Left colon (tissue), 2 donors: ENCODE results near the gene C2CD4C. TPM values are rescaled to one million over a fixed set of nuclear protein-coding genes. Genes with fewer than 3 reads are reported as not detected.
A peak's percentile ranks its signal among the peaks of the same experiment; 100 is the strongest.
"Not testable (repeated sequence)": the region's sequence is repeated elsewhere in the genome, so short reads cannot be mapped to it uniquely, and the experiment has no call there.

ENCODE experiments used
- ATAC-seq: fragments of 200-7000 bp; cut with Tn5 transposase; one replicate; pipeline ENCODE4 v1.9.1; 2020; ENCODE audit warnings: mild to moderate bottlenecking, moderate library complexity
- DNase-seq, 2 donors: peaks; one replicate each; pipeline ENCODE4 v3.0.0-alpha.2; 2020
- intact Hi-C, 2 donors: fragments of 100-400 bp; cut with DNase I in 1 of 2; cut with micrococcal nuclease in 1 of 2; formaldehyde crosslinking; loops; one replicate each; pipeline versions ENCODE4 v1.11.2 to v1.14.0; 2022; cut with DNase I, micrococcal nuclease
- long read RNA-seq: library from polyadenylated mRNA; unstranded; transcript quantifications from one replicate; pipeline ENCODE4 v2.0.0, GENCODE V29; 2021
- total RNA-seq, 2 donors: library from RNA; stranded (reverse); fragmentation: NEBNext Ultra II Directional; extraction: Animal tissue kit (Norgen Biotek cat#: 25700); gene quantifications; one replicate each; pipeline ENCODE4 v1.2.1, GENCODE V29; 2021
- donor health status: DM: no; HTN: no; CAD: no.
- donor health status: DM: yes; HTN: yes; CAD: no.

The C2CD4C gene
- under 1 TPM; 0.59 to 0.85 TPM for total RNA-seq
- long read RNA-seq, partial matches to known transcripts = 0 of 3 reads
- long read RNA-seq, other reads (novel, unspliced or antisense) = 3 of 3 reads

GRCh38 chr19:408902-409515 lies at the start of gene C2CD4C:
C2CD4C (minus strand) TSS chr19:409147; CDS start chr19:408361, 786 bp downstream.
- peak in 1 of 2 donors; percentile 20 for DNase-seq
- intact Hi-C loops = loop anchor here in 1 of 2 donors (10.0 kb wide), 1 partner anchor 76 kb away; no protein-coding TSS in a partner anchor
- peak; percentile 44 for ATAC-seq

GRCh38 chr19:458091-459042 lies 49.4 kb upstream of the C2CD4C start:
- DNase-seq (no peak), ATAC-seq (no peak)
- intact Hi-C loops = no loop called here

GRCh38 chr19:457636-458035 lies 48.7 kb upstream of the C2CD4C start:
- DNase-seq = no peak
- intact Hi-C loops = no loop called here

GRCh38 chr19:456547-457110 lies 47.7 kb upstream of the C2CD4C start:
- ATAC-seq (no peak), DNase-seq (no peak)
- intact Hi-C loops = no loop called here

More at GRCh38 chr19:457636-458035, 48.7 kb upstream of the C2CD4C start:
- no peak for ATAC-seq

GRCh38 chr19:455851-456546 lies 47.1 kb upstream of the C2CD4C start:
- DNase-seq = no peak
- intact Hi-C loops = no loop called here

GRCh38 chr19:455031-455705 lies 46.2 kb upstream of the C2CD4C start:
- DNase-seq = no peak
- intact Hi-C loops = no loop called here
- ATAC-seq = no peak

More at GRCh38 chr19:455851-456546, 47.1 kb upstream of the C2CD4C start:
- no peak for ATAC-seq

GRCh38 chr19:453606-454005 lies 44.7 kb upstream of the C2CD4C start:
- DNase-seq (no peak), ATAC-seq (no peak)
- intact Hi-C loops = no loop called here

- ATAC-seq = no peak
- intact Hi-C loops = no loop called here
- no peak for DNase-seq
Measured at GRCh38 chr19:452829-453228, 43.9 kb upstream of the C2CD4C start.

- DNase-seq, intact Hi-C loops, ATAC-seq: not testable (repeated sequence)
Measured at GRCh38 chr19:450912-451481, 42.0 kb upstream of the C2CD4C start.

GRCh38 chr19:449916-450315 lies 41.0 kb upstream of the C2CD4C start:
- intact Hi-C loops = no loop called here
- ATAC-seq (no peak), DNase-seq (no peak)

- DNase-seq (no peak), ATAC-seq (no peak)
- intact Hi-C loops = no loop called here
Measured at GRCh38 chr19:447816-448560, 39.0 kb upstream of the C2CD4C start.

- DNase-seq (no peak), ATAC-seq (no peak)
- intact Hi-C loops = no loop called here
Measured at GRCh38 chr19:447064-447426, 38.1 kb upstream of the C2CD4C start.

- intact Hi-C loops = no loop called here
- DNase-seq (no peak), ATAC-seq (no peak)
Measured at GRCh38 chr19:444677-445210, 35.8 kb upstream of the C2CD4C start.

- intact Hi-C loops = no loop called here
- ATAC-seq (no peak), DNase-seq (no peak)
Measured at GRCh38 chr19:443005-443404, 34.1 kb upstream of the C2CD4C start.

GRCh38 chr19:442085-442484 lies 33.1 kb upstream of the C2CD4C start:
- DNase-seq (no peak), ATAC-seq (no peak)
- intact Hi-C loops = no loop called here

- DNase-seq (no peak), ATAC-seq (no peak)
- intact Hi-C loops = no loop called here
Measured at GRCh38 chr19:441213-441836, 32.4 kb upstream of the C2CD4C start.
